DOHH2 (cell line): ENCODE measurements around the gene TLE7.

ENCODE experiments used
- EZH2phosphoT487 ChIP-seq: fragments of 200-600 bp; sonication (generic); IDR thresholded peaks from 2 replicates; pipeline ENCODE4 v1.6.1; 2017; ENCODE audit warnings: borderline replicate concordance, mild to moderate bottlenecking, antibody characterized with exemption, low read length, moderate library complexity, mixed read lengths
- TF ChIP-seq, protein P1 (sequence below): fragments of 200-600 bp; sonication (generic); IDR thresholded peaks from one replicate; pipeline ENCODE4 v1.5.1; 2014; ENCODE audit warnings: antibody characterized with exemption, mild to moderate bottlenecking, low read depth, low read length; ENCODE audit not compliant: poor library complexity, severe bottlenecking

DNA sequence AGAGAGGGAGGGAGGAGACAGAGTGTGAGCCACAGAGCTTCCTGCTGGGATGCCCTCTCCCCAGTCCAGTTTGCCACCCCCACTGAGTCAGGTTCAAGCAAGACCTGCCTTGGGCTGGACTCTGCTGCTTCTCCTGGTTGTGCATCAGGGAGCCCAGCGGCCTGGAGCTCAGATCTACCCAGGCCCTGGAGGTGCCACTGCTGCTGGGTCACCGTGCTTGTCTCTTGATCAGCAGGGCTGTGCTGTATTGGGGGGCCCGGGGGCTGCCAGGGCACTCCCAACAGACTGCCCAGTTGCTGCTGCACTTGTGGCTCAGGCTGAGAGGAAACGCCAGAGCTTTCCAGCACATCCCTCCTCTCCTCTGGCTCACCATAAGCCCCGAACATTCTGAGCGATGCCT lies 8.9 kb downstream of the TLE7 start:
- TF ChIP-seq, protein P1, sequence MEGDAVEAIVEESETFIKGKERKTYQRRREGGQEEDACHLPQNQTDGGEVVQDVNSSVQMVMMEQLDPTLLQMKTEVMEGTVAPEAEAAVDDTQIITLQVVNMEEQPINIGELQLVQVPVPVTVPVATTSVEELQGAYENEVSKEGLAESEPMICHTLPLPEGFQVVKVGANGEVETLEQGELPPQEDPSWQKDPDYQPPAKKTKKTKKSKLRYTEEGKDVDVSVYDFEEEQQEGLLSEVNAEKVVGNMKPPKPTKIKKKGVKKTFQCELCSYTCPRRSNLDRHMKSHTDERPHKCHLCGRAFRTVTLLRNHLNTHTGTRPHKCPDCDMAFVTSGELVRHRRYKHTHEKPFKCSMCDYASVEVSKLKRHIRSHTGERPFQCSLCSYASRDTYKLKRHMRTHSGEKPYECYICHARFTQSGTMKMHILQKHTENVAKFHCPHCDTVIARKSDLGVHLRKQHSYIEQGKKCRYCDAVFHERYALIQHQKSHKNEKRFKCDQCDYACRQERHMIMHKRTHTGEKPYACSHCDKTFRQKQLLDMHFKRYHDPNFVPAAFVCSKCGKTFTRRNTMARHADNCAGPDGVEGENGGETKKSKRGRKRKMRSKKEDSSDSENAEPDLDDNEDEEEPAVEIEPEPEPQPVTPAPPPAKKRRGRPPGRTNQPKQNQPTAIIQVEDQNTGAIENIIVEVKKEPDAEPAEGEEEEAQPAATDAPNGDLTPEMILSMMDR, result no peak
- no peak for TF ChIP-seq EZH2phosphoT487
